ENCODE measurements around the gene DOCK2.
A peak's percentile ranks its signal among the peaks of the same experiment; 100 is the strongest.

Gene DOCK2

DNA sequence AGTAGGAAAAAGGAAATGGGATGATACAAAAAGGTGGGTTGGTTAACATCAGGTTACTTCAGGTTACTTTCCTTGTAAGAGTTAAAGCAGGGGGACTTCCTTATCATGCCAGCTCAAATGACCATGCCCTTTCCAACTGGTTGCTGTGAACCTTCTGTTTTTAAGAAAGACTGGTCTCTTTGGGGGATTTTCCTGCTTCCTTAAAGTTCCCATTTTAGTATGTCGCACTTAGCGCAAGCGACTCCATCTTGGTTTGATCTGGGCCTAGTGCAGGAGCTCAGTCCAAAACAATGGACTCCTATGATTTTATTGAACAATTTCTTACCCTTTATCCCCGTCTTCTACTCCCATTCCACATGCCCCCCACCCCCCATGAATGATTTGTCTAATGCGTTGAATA, 173.4 kb downstream of the DOCK2 start:
- H3K4me3 ChIP-seq: no peak overlapping the region
- peaks cover 0 to 90% (median 7%) of the 10 kb centered on the region in 11 experiments; a peak in 9 of 22 replicates for H4K20me1 ChIP-seq
- peaks cover 3 to 20% (median 9%) of the 10 kb centered on the region in 10 experiments for H3K4me1 ChIP-seq
- H3K9ac ChIP-seq: no peak overlapping the region
- no peak overlapping the region for H3K4me2 ChIP-seq
- H3K9me3 ChIP-seq (replicated peaks in 1 of 11): peaks cover 0 to 10% (median 0%) of the 10 kb centered on the region in 11 experiments; a peak in 3 of 22 replicates
- peaks cover 38 to 98% (median 64%) of the 10 kb centered on the region in 11 experiments for H3K36me3 ChIP-seq
- no peak overlapping the region for H3K27ac ChIP-seq
- TF ChIP-seq Cebpa-rat (IDR thresholded peaks at IDR 0.05): no peak
- no peaks in the 10 kb centered on the region for H3K27me3 ChIP-seq

DNA sequence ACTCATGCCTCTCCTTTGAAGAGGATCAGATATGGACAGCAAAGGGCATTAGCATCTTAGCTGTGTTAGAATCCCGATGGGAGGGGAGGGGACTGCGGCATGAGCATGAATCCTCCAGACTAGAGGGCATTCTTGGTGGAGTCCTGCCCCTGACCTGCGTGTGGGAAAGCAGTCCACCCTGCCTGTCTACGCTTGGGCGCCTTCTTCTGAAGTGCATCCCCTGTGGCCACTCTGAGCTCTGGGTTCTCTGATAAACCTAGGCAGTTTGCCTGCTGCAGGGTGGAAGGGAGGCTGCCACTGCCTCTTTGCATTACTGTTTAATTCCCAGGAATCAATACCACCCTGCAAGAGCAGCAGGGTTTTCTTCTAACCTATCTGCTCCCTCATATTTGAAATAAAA, 173.9 kb downstream of the DOCK2 start:
- H3K36me3 ChIP-seq: peaks cover 43 to 98% (median 68%) of the 10 kb centered on the region in 11 experiments
- TF ChIP-seq Cebpa-rat (IDR thresholded peaks at IDR 0.05): no peak
- H3K4me2 ChIP-seq: no peak overlapping the region

DNA sequence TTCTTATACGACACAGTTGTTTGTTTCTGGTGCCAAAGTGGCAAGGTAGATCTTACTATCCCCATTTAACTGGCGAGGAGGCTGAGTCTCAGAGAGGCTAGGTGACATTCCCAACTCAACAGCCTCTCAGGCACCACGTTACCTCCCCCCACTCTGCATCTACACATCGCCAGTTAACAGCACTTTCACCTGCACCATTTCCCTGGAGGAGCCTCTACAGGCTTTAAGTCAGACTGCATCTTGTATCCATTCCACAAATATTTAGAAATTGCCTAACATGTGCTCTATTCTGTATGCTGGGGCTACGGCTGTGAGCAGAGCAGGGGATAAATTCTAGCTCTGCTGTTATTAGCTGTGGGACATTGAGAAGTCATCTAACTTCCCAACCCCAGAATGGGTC, 174.6 kb downstream of the DOCK2 start:
- Histone ChIP-seq H3K4me2 (no peak overlapping the region), H4K20me1 (peaks cover 0 to 93% (median 7%) of the 10 kb centered on the region in 11 experiments; a peak in 9 of 22 replicates), H3K4me1 (peaks cover 0 to 19% (median 5%) of the 10 kb centered on the region in 10 experiments; a peak in 11 of 20 replicates), H3K9me3 (replicated peaks in 1 of 11) (peaks cover 0 to 10% (median 0%) of the 10 kb centered on the region in 11 experiments; a peak in 3 of 22 replicates), H3K9ac (no peak overlapping the region), H3K27me3 (no peaks in the 10 kb centered on the region), H3K27ac (no peak overlapping the region), H3K4me3 (no peak overlapping the region), H3K36me3 (peaks cover 46 to 99% (median 74%) of the 10 kb centered on the region in 11 experiments)
- TF ChIP-seq Cebpa-rat (IDR thresholded peaks at IDR 0.05): no peak

More for the DNA sequence above, 173.9 kb downstream of the DOCK2 start:
- Histone ChIP-seq H4K20me1 (peaks cover 0 to 90% (median 7%) of the 10 kb centered on the region in 11 experiments; a peak in 9 of 22 replicates), H3K9me3 (replicated peaks in 1 of 11) (peaks cover 0 to 10% (median 0%) of the 10 kb centered on the region in 11 experiments; a peak in 3 of 22 replicates), H3K4me3 (no peak overlapping the region), H3K27ac (no peak overlapping the region), H3K4me1 (peaks cover 0 to 19% (median 5%) of the 10 kb centered on the region in 10 experiments; a peak in 12 of 20 replicates), H3K27me3 (no peaks in the 10 kb centered on the region), H3K9ac (no peak overlapping the region)

DNA sequence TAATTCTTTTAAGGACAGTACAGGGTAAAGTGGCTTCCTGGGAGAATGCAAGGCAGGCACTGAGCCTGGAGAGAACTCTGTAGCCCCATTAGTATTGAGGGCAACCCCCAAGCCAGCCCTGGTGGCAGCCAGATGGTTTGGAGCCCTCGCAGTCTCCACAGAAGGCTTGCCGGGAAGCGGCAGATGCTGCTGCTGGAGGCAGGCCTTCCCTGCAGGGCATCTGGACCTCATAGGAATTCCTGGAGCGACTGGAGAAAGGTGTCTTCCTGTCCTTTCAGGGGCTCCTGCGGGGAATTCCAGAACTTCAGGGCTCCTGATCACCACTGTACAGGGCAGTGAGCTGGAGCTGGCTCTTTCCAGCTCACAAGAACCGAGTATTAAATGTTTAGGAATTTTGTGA, 175.7 kb downstream of the DOCK2 start:
- Histone ChIP-seq H4K20me1 (peaks cover 0 to 93% (median 7%) of the 10 kb centered on the region in 11 experiments; a peak in 9 of 22 replicates), H3K27ac (no peak overlapping the region), H3K27me3 (no peaks in the 10 kb centered on the region), H3K36me3 (peaks cover 55 to 100% (median 85%) of the 10 kb centered on the region in 11 experiments), H3K4me1 (peaks cover 0 to 19% (median 5%) of the 10 kb centered on the region in 10 experiments; a peak in 11 of 20 replicates), H3K9me3 (replicated peaks in 1 of 11) (peaks cover 0 to 10% (median 0%) of the 10 kb centered on the region in 11 experiments; a peak in 4 of 22 replicates), H3K4me2 (no peak overlapping the region), H3K4me3 (no peak overlapping the region), H3K9ac (no peak overlapping the region)
- TF ChIP-seq Cebpa-rat (IDR thresholded peaks at IDR 0.05): no peak

DNA sequence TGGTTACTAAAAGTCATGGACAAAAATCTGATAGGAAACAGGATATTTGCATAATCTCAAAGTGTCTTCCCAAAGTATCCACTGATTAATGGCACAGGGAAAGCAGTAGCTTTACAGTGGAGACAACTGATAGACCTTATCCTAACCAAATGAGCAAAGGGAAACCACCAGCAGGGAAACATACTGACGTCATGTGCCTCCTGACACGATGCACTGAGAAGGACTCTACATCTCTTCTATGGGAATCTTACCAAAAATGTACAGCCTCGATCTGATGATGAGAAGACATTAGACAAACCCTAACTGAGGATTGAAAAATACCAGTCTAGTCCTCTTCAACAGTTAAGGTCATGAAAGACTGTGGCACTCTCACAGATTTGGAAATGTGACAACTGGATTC, 177.0 kb downstream of the DOCK2 start:
- Histone ChIP-seq H3K36me3 (peaks cover 66 to 100% (median 93%) of the 10 kb centered on the region in 11 experiments), H3K4me1 (peaks cover 0 to 7% (median 4%) of the 10 kb centered on the region in 10 experiments; a peak in 15 of 20 replicates), H3K9ac (no peak overlapping the region), H4K20me1 (peaks cover 0 to 88% (median 7%) of the 10 kb centered on the region in 11 experiments; a peak in 8 of 22 replicates), H3K27ac (no peak overlapping the region), H3K9me3 (replicated peaks in 1 of 11) (peaks cover 0 to 17% (median 7%) of the 10 kb centered on the region in 11 experiments; a peak in 16 of 22 replicates), H3K4me3 (no peak overlapping the region), H3K4me2 (no peak overlapping the region), H3K27me3 (no peaks in the 10 kb centered on the region)
- TF ChIP-seq Cebpa-rat (IDR thresholded peaks at IDR 0.05): no peak

DNA sequence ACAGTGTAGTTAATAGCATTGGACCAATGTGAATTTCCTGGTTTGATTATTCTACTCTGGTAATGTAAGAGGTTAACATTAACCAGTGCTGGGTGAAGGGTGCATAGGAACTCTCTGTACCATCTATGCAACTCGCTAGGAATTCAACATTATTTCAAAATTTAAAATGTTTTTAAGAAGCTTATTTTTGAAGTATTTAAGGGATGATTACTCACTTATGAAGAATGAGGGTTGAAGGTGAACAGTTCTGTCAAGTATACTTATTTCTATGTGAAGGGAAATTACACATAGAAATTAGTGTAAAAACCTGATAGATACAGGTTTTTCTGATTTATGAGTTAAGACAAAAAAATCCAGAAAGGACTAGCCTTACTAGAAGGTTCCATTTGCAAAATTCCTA, 177.4 kb downstream of the DOCK2 start:
- Histone ChIP-seq H3K4me2 (no peak overlapping the region), H3K27ac (no peak overlapping the region), H3K9ac (no peak overlapping the region), H3K36me3 (peaks cover 70 to 100% (median 96%) of the 10 kb centered on the region in 11 experiments), H3K9me3 (replicated peaks in 1 of 11) (peaks cover 0 to 21% (median 12%) of the 10 kb centered on the region in 11 experiments; a peak in 17 of 22 replicates), H3K27me3 (no peaks in the 10 kb centered on the region), H3K4me1 (peaks cover 0 to 8% (median 4%) of the 10 kb centered on the region in 10 experiments; a peak in 11 of 20 replicates), H4K20me1 (peaks cover 0 to 83% (median 5%) of the 10 kb centered on the region in 11 experiments; a peak in 8 of 22 replicates), H3K4me3 (no peak overlapping the region)
- TF ChIP-seq Cebpa-rat (IDR thresholded peaks at IDR 0.05): no peak

DNA sequence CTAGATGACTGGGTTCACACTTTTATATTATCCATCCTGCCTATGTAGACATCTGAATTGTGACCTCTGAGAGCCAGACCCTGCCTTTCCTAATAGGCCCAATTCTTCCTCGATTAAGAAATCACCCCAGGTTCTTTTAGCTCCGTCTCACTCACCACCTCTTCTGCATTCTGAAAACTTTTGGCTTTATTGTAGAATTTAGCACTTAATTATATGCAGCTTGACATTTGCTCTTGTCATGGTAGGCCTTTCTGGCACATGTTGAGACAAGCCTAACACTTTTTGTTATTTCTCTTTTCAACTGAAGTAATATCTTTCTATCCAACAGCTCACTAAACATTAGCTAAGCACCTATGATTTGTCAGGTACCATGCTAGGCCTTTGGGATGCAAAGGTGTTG, 180.0 kb downstream of the DOCK2 start:
- H3K9ac ChIP-seq: no peak overlapping the region
- TF ChIP-seq Cebpa-rat (IDR thresholded peaks at IDR 0.05): no peak
- H3K27ac ChIP-seq: no peak overlapping the region
- H3K4me2 ChIP-seq: no peak overlapping the region
- H3K4me3 ChIP-seq: no peak overlapping the region
- peaks cover 0 to 37% (median 16%) of the 10 kb centered on the region in 11 experiments; a peak in 18 of 22 replicates for H3K9me3 ChIP-seq (replicated peaks in 1 of 11)
- H3K4me1 ChIP-seq: peaks cover 0 to 18% (median 10%) of the 10 kb centered on the region in 10 experiments; a peak in 9 of 20 replicates
- peaks cover 63 to 94% (median 78%) of the 10 kb centered on the region in 11 experiments for H3K36me3 ChIP-seq
- peaks cover 0 to 58% (median 0%) of the 10 kb centered on the region in 11 experiments; a peak in 6 of 22 replicates for H4K20me1 ChIP-seq
- H3K27me3 ChIP-seq: no peaks in the 10 kb centered on the region

DNA sequence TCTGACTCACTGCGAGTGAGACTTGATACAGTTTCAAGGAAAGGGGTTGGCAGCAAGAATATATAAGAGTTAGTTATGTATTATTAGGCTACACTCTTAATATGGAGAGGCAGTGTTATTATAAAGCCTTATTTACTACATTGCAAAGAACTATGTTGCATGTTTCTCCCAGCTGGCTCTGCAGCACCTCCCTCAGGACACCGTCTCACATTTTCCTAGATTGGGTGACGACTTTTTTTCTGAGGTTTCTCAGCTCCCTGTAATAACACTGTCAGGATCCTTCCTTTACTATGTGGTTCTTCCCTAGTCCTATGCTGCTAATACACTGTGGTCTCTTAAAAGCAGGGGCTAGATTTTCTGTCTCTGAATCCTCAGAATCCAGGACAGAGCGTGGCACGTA, 189.5 kb downstream of the DOCK2 start:
- no peak overlapping the region for H3K4me2 ChIP-seq
- H3K4me3 ChIP-seq: no peak overlapping the region
- H3K9ac ChIP-seq: no peak overlapping the region
- peaks cover 0 to 15% (median 0%) of the 10 kb centered on the region in 10 experiments; a peak in 2 of 20 replicates for H3K4me1 ChIP-seq
- H4K20me1 ChIP-seq: peaks cover 0 to 59% (median 0%) of the 10 kb centered on the region in 11 experiments; a peak in 5 of 22 replicates
- H3K27ac ChIP-seq: no peak overlapping the region
- no peaks in the 10 kb centered on the region for H3K27me3 ChIP-seq
- peaks cover 0 to 53% (median 4%) of the 10 kb centered on the region in 11 experiments; a peak in 10 of 22 replicates for H3K36me3 ChIP-seq
- H3K9me3 ChIP-seq (replicated peaks in 1 of 11): peaks cover 0 to 10% (median 0%) of the 10 kb centered on the region in 11 experiments; a peak in 6 of 22 replicates
- no peak for TF ChIP-seq Cebpa-rat (IDR thresholded peaks at IDR 0.05)

DNA sequence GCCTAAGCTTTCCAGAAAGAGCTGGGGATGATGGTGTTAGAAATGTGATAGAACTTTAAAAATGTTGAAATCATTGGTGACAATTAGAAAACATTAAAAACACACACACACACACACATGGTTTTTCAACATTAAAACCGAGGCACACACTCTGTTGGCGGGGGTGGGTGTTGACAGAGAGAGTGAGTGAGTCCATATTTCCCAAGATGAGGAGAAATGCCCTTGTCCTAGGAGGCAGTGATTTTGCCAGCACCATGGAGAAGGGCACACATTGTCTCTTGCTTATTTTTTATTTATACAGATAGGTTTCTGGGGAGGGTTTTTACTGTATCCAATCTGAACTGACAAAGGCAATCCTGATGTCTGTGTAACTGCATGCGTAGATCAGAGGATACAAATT, 190.7 kb downstream of the DOCK2 start:
- TF ChIP-seq Cebpa-rat (IDR thresholded peaks at IDR 0.05): no peak
- Histone ChIP-seq H3K9me3 (replicated peaks in 1 of 11) (peaks cover 0 to 5% (median 0%) of the 10 kb centered on the region in 11 experiments; a peak in 4 of 22 replicates), H3K4me1 (peaks cover 0 to 15% (median 0%) of the 10 kb centered on the region in 10 experiments; a peak in 2 of 20 replicates), H3K36me3 (peaks cover 0 to 65% (median 4%) of the 10 kb centered on the region in 11 experiments; a peak in 10 of 22 replicates), H3K27ac (no peak overlapping the region), H3K4me2 (peak overlapping the region in 2 of 11 experiments; percentile 18 to 21; a peak in 2 of 22 replicates), H4K20me1 (peaks cover 0 to 71% (median 0%) of the 10 kb centered on the region in 11 experiments; a peak in 5 of 22 replicates), H3K27me3 (no peaks in the 10 kb centered on the region), H3K4me3 (no peak overlapping the region), H3K9ac (no peak overlapping the region)
